Measurements from ENCODE around the gene DDX49. TPM values are rescaled to one million over a fixed set of nuclear protein-coding genes. Genes with fewer than 3 reads are reported as not detected.

DDX49 gene
- total RNA-seq, 1 donor from 2014 or later, result 68.3 TPM

GRCh38 chr19:18906605-18907519 is 12.7 kb upstream of the DDX49 start:
- Histone ChIP-seq H3K4me3 (ENCODE audit: insufficient read depth, low read depth, low read length) (no peak overlapping the region), H3K27ac (ENCODE audit: low read depth, low read length) (no peak overlapping the region), H3K79me2 (ENCODE audit: insufficient read depth, low read length) (peaks cover 10% of the 10 kb centered on the region), H3K9ac (ENCODE audit: low read length) (no peak overlapping the region), H3K36me3 (ENCODE audit: insufficient read depth, low read length) (peaks cover 9% of the 10 kb centered on the region), H4K20me1 (ENCODE audit: insufficient read depth, low read length) (peaks cover 69% of the 10 kb centered on the region), H2AFZ (ENCODE audit: low read depth, low read length) (no peak overlapping the region), H3K9me3 (ENCODE audit: insufficient read depth, low read depth, low read length) (no peaks in the 10 kb centered on the region), H3K4me1 (ENCODE audit: insufficient read depth, low read length) (no peaks in the 10 kb centered on the region), H3K27me3 (ENCODE audit: insufficient read depth, low read length) (no peaks in the 10 kb centered on the region), H3K4me2 (ENCODE audit: low read length) (no peak overlapping the region)
- Mint-ChIP-seq H3K27me3 (ENCODE audit: low read depth, unreplicated experiment) (no peaks in the 10 kb centered on the region), H3K9me3 (ENCODE audit: unreplicated experiment) (no peaks in the 10 kb centered on the region), H3K27ac (ENCODE audit: unreplicated experiment) (no peak overlapping the region), H3K36me3 (ENCODE audit: low read depth, unreplicated experiment) (no peaks in the 10 kb centered on the region), H3K4me3 (ENCODE audit: unreplicated experiment) (no peak overlapping the region), H3K4me1 (ENCODE audit: low read depth, unreplicated experiment) (no peaks in the 10 kb centered on the region)
- no peak for DNase-seq (ENCODE audit: low read depth)
- no peak for FAIRE-seq
- no peak for TF ChIP-seq EZH2 (IDR thresholded peaks at IDR 0.05; ENCODE audit: insufficient read depth, low read length)
- no peak for TF ChIP-seq CTCF (IDR thresholded peaks at IDR 0.05; ENCODE audit: insufficient read depth, low read depth, low read length)

GRCh38 chr19:18908917-18909619 is 10.4 kb upstream of the DDX49 start:
- FAIRE-seq (no peak), DNase-seq (ENCODE audit: low read depth) (no peak)
- H3K4me1 Mint-ChIP-seq (ENCODE audit: low read depth, unreplicated experiment), result no peaks in the 10 kb centered on the region
- H3K9me3 ChIP-seq (ENCODE audit: insufficient read depth, low read depth, low read length), result no peaks in the 10 kb centered on the region
- H3K9me3 Mint-ChIP-seq (ENCODE audit: unreplicated experiment), result no peaks in the 10 kb centered on the region
- H3K4me1 ChIP-seq (ENCODE audit: insufficient read depth, low read length), result no peaks in the 10 kb centered on the region
- H3K9ac ChIP-seq (ENCODE audit: low read length), result no peak overlapping the region
- H3K27me3 ChIP-seq (ENCODE audit: insufficient read depth, low read length), result no peaks in the 10 kb centered on the region
- no peak overlapping the region for H3K4me3 Mint-ChIP-seq (ENCODE audit: unreplicated experiment)
- H3K36me3 ChIP-seq (ENCODE audit: insufficient read depth, low read length), result peaks cover 9% of the 10 kb centered on the region
- TF ChIP-seq EZH2 (IDR thresholded peaks at IDR 0.05; ENCODE audit: insufficient read depth, low read length) (no peak), CTCF (IDR thresholded peaks at IDR 0.05; ENCODE audit: insufficient read depth, low read depth, low read length) (no peak)
- H2AFZ ChIP-seq (ENCODE audit: low read depth, low read length), result no peak overlapping the region
- no peak overlapping the region for H3K27ac ChIP-seq (ENCODE audit: low read depth, low read length)
- H3K4me2 ChIP-seq (ENCODE audit: low read length), result no peak overlapping the region
- peaks cover 85% of the 10 kb centered on the region for H4K20me1 ChIP-seq (ENCODE audit: insufficient read depth, low read length)
- no peak overlapping the region for H3K27ac Mint-ChIP-seq (ENCODE audit: unreplicated experiment)
- H3K27me3 Mint-ChIP-seq (ENCODE audit: low read depth, unreplicated experiment), result no peaks in the 10 kb centered on the region
- H3K36me3 Mint-ChIP-seq (ENCODE audit: low read depth, unreplicated experiment), result peaks cover 5% of the 10 kb centered on the region
- H3K4me3 ChIP-seq (ENCODE audit: insufficient read depth, low read depth, low read length), result no peak overlapping the region
- H3K79me2 ChIP-seq (ENCODE audit: insufficient read depth, low read length), result peaks cover 26% of the 10 kb centered on the region
